ENCODE measurements around the gene CACNA1H.
A peak's percentile ranks its signal among the peaks of the same experiment; 100 is the strongest.

Gene CACNA1H

GRCh38 chr16:1152651-1153259 lies at the start of gene CACNA1H:
CACNA1H (plus strand) TSS chr16:1153106; CDS start chr16:1153738, 632 bp downstream.
- DNase-seq (ENCODE audit: low spot score), result no peak

GRCh38 chr16:1103636-1103980 lies 49.3 kb upstream of the CACNA1H start:
- no peak for DNase-seq (ENCODE audit: low spot score)

DNA sequence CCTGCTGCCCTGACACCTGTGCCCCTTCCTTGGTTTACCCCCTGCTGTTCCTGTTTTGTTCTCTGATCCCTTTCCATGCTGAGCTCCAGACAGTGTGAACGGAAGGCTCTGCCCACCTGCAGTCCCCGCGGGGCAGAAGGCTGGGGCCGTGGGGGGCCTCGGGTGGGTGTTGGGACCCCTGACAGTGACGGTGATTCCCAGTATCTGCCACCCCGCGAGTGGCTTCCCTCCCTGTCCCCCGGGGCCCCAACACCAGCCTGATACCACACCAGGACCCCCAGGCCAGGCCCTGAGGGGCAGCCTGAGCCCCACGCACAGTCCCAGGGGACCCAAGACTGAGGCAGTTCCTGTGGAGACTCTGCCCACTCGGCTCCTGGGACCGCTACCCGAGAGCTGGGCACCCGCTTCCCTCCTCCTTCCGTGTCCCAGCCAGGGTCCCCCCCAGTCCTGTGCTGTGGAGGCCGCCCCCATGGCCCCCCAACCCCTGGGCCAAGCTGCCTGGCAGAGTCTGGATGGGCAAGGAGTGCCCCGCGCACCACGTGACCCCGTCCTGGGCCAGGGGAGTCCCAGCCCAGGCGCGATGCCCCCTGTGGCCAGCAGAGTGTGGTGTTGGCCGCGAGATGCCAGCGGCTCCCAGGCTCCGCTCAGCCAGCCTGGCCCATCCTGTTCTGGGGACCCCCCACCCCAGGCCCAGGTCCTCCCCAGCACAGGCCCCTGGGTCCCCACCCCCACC lies 46.9 kb upstream of the CACNA1H start:
- peak; percentile 67 for DNase-seq (ENCODE audit: low spot score)

DNA sequence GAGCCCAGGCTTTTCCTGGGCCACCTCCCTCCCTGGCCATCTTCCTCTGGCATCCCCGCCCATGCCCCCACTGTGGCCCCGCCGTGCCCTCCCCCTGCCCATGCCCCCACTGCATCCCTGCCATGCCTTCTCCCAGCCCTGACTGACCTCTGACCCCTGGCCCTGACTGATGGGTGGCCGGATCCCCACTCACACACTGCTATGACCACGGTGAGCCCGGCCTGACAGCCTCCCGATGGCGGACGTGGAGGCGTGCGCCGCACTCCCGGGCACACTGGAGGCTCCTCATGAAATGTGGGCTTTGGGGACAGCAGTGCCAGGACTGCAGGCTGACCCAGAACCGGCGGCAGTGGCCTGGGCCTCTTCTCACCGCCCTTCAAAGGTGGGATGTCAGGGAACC lies 46.2 kb upstream of the CACNA1H start:
- no peak for DNase-seq (ENCODE audit: low spot score)

GRCh38 chr16:1107141-1107540 lies 45.8 kb upstream of the CACNA1H start:
- no peak for DNase-seq (ENCODE audit: low spot score)

DNA sequence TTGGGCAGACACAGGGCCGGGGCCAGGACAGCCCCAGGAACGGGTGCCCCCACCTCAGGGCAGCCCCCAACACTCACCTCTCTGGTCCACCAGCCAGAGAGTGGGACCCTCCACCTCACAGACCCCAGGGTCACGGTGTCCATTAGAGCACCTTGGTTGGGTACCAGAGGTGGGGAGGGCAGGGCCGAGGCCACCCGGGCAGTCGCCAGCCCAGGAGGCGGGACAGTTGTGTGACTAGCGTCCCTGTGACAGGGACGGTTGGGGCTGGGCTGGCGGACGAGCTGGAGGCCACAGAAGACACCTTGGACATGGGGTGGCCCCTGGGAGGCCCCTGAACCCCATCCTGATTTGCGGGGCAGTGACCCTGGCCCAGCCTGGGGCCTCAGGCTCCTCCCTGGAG lies 45.2 kb upstream of the CACNA1H start:
- no peak for DNase-seq (ENCODE audit: low spot score)

- DNase-seq (ENCODE audit: low spot score), result no peak
These were observed 44.3 kb upstream of the CACNA1H start for GRCh38 chr16:1108299-1109252.

DNA sequence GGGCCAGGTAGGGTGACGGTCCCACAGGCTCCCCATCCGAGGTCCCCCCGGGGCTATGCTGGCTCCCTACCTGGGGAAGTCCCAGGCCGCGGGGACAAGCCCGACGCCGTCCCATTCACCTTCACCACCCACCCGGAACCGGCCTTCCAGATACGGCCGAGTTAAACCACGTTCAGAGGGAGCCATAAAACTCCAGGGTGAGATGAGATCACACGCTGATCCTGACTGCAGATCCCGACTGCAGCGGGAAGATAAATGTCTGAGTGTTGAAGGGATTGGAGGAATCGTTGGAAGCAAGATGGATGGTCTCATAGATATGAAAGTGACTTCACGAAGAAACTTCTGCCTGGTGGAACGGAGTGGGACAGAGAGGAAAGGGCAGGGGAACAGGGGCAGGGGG lies 43.3 kb upstream of the CACNA1H start:
- DNase-seq (ENCODE audit: low spot score), result no peak

- no peak for DNase-seq (ENCODE audit: low spot score)
These were observed 40.3 kb upstream of the CACNA1H start for GRCh38 chr16:1112506-1113184.

GRCh38 chr16:1113489-1113888 lies 39.4 kb upstream of the CACNA1H start:
- DNase-seq (ENCODE audit: low spot score), result no peak

- DNase-seq (ENCODE audit: low spot score), result no peak
These were observed 38.9 kb upstream of the CACNA1H start for GRCh38 chr16:1113889-1114526.

- DNase-seq (ENCODE audit: low spot score), result no peak
These were observed 36.2 kb upstream of the CACNA1H start for GRCh38 chr16:1116693-1117077.

DNA sequence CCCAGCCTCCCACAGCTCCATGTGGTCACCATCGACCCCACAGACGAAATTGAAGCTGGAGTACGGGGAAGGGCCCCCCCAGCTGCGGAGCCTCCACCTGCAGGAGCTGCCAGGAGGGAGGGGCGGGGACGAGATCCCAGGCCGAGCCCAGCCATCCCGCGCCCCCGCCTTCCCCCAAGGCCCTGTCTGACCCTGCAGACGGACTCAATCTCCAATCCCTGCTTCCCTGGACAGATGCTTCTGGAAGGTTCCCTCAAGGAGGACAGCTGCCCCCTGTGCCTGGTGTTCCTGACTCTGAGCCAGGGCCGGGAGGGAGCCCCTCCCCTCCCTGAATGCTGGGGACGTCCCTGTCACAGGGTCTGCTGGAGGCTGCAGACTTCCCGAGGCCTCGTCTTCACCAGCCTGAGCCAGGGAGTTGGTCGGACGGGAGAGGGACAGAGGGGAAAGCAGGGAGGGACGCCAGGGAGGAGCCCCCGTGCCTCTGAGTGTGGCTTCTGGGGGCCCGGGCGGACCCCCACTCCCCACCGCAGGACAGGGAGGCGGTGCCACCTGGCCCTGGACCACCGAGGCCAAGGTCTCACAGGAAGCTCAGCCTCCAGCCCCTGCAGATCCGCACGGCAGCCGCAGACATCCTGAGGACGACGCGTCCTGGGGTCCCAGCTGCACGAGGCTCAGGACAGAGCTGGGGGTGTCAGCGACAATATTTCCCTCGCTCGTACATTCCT lies 35.6 kb upstream of the CACNA1H start:
- no peak for DNase-seq (ENCODE audit: low spot score)

DNA sequence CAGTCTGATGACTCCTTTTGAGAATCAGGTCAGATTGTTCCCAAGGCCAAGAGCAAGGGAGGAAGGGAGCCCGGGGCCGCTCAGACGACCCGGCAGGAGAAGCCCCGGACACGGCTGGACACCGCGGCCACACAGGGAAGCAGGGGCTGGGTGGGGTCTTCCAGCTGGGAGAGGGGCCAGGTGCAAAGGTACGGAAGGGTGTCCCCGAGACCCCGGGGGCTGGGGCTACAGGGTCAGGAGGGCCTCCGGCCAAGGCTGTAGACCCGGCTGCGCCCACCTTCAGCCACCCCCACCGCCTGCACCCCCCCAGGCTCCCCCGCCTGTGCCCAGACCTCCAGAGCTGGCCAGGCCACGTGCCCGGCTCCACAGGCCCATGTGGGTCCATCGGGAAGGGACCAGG lies 35.0 kb upstream of the CACNA1H start:
- no peak for DNase-seq (ENCODE audit: low spot score)

DNA sequence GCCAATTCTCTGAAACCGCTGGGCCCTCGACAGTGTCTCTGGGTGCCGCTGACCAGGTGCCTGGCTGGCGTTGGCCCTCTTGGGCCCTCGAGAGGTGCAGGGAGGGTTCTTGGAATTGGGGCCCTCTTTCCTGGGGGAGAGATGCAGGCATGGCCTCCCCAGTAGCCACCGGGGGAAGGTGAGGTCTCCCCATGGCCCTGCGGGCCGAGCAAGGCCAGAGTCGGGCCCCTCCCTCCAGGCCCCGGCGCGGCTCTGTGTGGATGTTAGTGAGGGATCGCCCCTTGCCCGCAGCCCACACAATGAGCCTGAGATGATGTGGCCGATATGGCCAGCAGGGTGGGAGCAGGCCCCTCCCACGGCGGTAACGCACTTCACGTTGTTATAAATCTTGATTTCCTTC lies 33.8 kb upstream of the CACNA1H start:
- no peak for DNase-seq (ENCODE audit: low spot score)

- DNase-seq (ENCODE audit: low spot score), result no peak
These were observed 32.9 kb upstream of the CACNA1H start for GRCh38 chr16:1119766-1120576.

- no peak for DNase-seq (ENCODE audit: low spot score)
These were observed 32.3 kb upstream of the CACNA1H start for GRCh38 chr16:1120577-1120941.

GRCh38 chr16:1121009-1121408 lies 31.9 kb upstream of the CACNA1H start:
- DNase-seq (ENCODE audit: low spot score), result no peak

GRCh38 chr16:1121601-1122397 lies 31.1 kb upstream of the CACNA1H start:
- DNase-seq (ENCODE audit: low spot score), result no peak

DNA sequence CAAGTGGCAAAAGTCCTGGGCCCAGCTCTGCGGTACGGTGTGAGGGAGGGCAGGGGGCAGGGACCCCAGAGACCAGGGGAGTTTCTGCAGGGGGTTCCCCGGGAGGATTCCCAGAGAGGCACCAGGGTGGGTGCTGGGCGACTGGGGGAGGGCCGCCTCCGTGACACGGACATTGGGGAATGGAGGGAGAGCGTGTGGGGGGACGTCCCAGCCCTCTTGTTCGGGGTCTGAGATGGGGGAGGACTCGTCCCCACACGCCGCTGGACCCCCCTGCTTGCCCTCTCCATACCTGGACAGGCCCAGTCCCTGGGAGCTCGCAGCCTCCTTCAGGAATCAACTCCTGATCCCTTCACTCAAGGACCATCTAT lies 30.5 kb upstream of the CACNA1H start:
- DNase-seq (ENCODE audit: low spot score), result no peak
